WTC11 (cell line): ENCODE data around the gene BMX. TPM values are rescaled to one million over a fixed set of nuclear protein-coding genes. Genes with fewer than 3 reads are reported as not detected.

Source experiments
- ATAC-seq: fragments of 200-7000 bp; cut with Tn5 transposase; 2 replicates; pipeline ENCODE4 v1.10.0; 2021; ENCODE audit warnings: mild to moderate bottlenecking, moderate library complexity
- CTCF ChIA-PET: fragments of 300-600 bp; sonication (Branson Sonifier 250); formaldehyde crosslinking; loops from one replicate; lab custom pipeline; 2021; ENCODE audit warnings: antibody characterized with exemption; lab: Charles Lee
- POLR2A ChIA-PET: fragments of 350-600 bp; sonication (Branson Sonifier 250); formaldehyde crosslinking; loops from one replicate; lab custom pipeline; 2021; ENCODE audit warnings: antibody characterized with exemption; lab: Charles Lee
- DNase-seq: peaks from one replicate; pipeline ENCODE4 v3.0.0; 2021; ENCODE audit warnings: low spot score
- H3K27ac Mint-ChIP-seq: 2 replicates; pipeline ENCODE4 v1.8.0; 2021; ENCODE audit warnings: mixed read lengths
- H3K27me3 Mint-ChIP-seq: 2 replicates; pipeline ENCODE4 v1.8.0; 2021; ENCODE audit warnings: low read depth, mild to moderate bottlenecking, moderate library complexity, mixed read lengths
- H3K36me3 Mint-ChIP-seq: 2 replicates; pipeline ENCODE4 v1.8.0; 2021; ENCODE audit warnings: mixed read lengths
- H3K4me1 Mint-ChIP-seq: 2 replicates; pipeline ENCODE4 v1.8.0; 2022; ENCODE audit warnings: mixed read lengths
- H3K4me3 Mint-ChIP-seq: 2 replicates; pipeline ENCODE4 v1.8.0; 2021; ENCODE audit warnings: mild to moderate bottlenecking, moderate library complexity, mixed read lengths
- H3K9me3 Mint-ChIP-seq: 2 replicates; pipeline ENCODE4 v1.8.0; 2021; ENCODE audit warnings: mixed read lengths
- CBFB ChIP-seq: sonication (generic); formaldehyde crosslinking; IDR thresholded peaks from 2 replicates; pipeline ENCODE4 v1.8.1; 2022; ENCODE audit warnings: mild to moderate bottlenecking, low read depth, missing genetic modification reagents
- EMX1 ChIP-seq: fragments of 250-450 bp; sonication (Bioruptor Pico); IDR thresholded peaks from 2 replicates; pipeline ENCODE4 v1.8.0; 2021; ENCODE audit warnings: mild to moderate bottlenecking
- ETV6 ChIP-seq: sonication (generic); formaldehyde crosslinking; IDR thresholded peaks from 2 replicates; pipeline ENCODE4 v1.8.1; 2022; ENCODE audit warnings: mild to moderate bottlenecking, missing genetic modification reagents
- FOXJ3 ChIP-seq: sonication (generic); formaldehyde crosslinking; IDR thresholded peaks from 2 replicates; pipeline ENCODE4 v1.9.0; 2021; ENCODE audit warnings: missing genetic modification reagents, mild to moderate bottlenecking, borderline replicate concordance
- FOXP4 ChIP-seq: sonication (generic); formaldehyde crosslinking; IDR thresholded peaks from 2 replicates; pipeline ENCODE4 v1.8.0; 2022; ENCODE audit warnings: mild to moderate bottlenecking, missing genetic modification reagents
- GTF2I ChIP-seq: fragments of 250-450 bp; sonication (Bioruptor Pico); conservative IDR thresholded peaks from 2 replicates; pipeline ENCODE4 v1.4.0; 2021; ENCODE audit warnings: mild to moderate bottlenecking
- HMGA2 ChIP-seq: fragments of 250-450 bp; sonication (Bioruptor Pico); IDR thresholded peaks from 2 replicates; pipeline ENCODE4 v1.4.0; 2021; ENCODE audit warnings: mild to moderate bottlenecking, moderate library complexity
- HMGXB4 ChIP-seq: sonication (generic); formaldehyde crosslinking; IDR thresholded peaks from 2 replicates; pipeline ENCODE4 v1.8.1; 2023; ENCODE audit warnings: mild to moderate bottlenecking, moderate library complexity, missing genetic modification reagents
- IRF2 ChIP-seq: sonication (generic); formaldehyde crosslinking; IDR thresholded peaks from 2 replicates; pipeline ENCODE4 v1.8.0; 2022; ENCODE audit warnings: low read depth, missing genetic modification reagents, borderline replicate concordance
- JAZF1 ChIP-seq: fragments of 250-450 bp; sonication (Bioruptor Pico); IDR thresholded peaks from 2 replicates; pipeline ENCODE4 v1.9.0; 2021; ENCODE audit warnings: moderate library complexity, mild to moderate bottlenecking, inconsistent platforms
- KAT7 ChIP-seq: sonication (generic); formaldehyde crosslinking; IDR thresholded peaks from 2 replicates; pipeline ENCODE4 v1.8.1; 2023; ENCODE audit warnings: missing genetic modification reagents, mild to moderate bottlenecking, borderline replicate concordance
- OVOL2 ChIP-seq: fragments of 250-450 bp; sonication (Bioruptor Pico); IDR thresholded peaks from 2 replicates; pipeline ENCODE4 v1.9.0; 2021; ENCODE audit warnings: mild to moderate bottlenecking, borderline replicate concordance
- TEAD4 ChIP-seq: sonication (generic); formaldehyde crosslinking; IDR thresholded peaks from 2 replicates; pipeline ENCODE4 v1.8.0; 2022; ENCODE audit warnings: mild to moderate bottlenecking, missing genetic modification reagents
- ZBTB43 ChIP-seq: sonication (generic); formaldehyde crosslinking; IDR thresholded peaks from 2 replicates; pipeline ENCODE4 v1.8.1; 2023; ENCODE audit warnings: mild to moderate bottlenecking, missing genetic modification reagents
- ZNF425 ChIP-seq: fragments of 250-450 bp; sonication (Bioruptor Pico); conservative IDR thresholded peaks from 2 replicates; pipeline ENCODE4 v1.9.0; 2021; ENCODE audit warnings: mild to moderate bottlenecking
- total RNA-seq: library from RNA; stranded (reverse); gene quantifications from 3 replicates; pipeline ENCODE4 v1.2.3, GENCODE V29; 2021
- TF ChIP-seq, protein P1 (sequence below): sonication (generic); formaldehyde crosslinking; IDR thresholded peaks from 2 replicates; pipeline ENCODE4 v1.8.1; 2022; ENCODE audit warnings: missing genetic modification reagents, borderline replicate concordance
- TF ChIP-seq, protein P2 (sequence below): sonication (generic); formaldehyde crosslinking; IDR thresholded peaks from 2 replicates; pipeline ENCODE4 v1.8.0; 2023; ENCODE audit warnings: missing genetic modification reagents
- TF ChIP-seq, protein P3 (sequence below): sonication (generic); formaldehyde crosslinking; IDR thresholded peaks from 2 replicates; pipeline ENCODE4 v1.8.1; 2023; ENCODE audit warnings: mild to moderate bottlenecking, missing genetic modification reagents, moderate library complexity
- TF ChIP-seq, protein P4 (sequence below): sonication (generic); formaldehyde crosslinking; conservative IDR thresholded peaks from 2 replicates; pipeline ENCODE4 v1.8.1; 2023; ENCODE audit warnings: mild to moderate bottlenecking, low read depth, missing genetic modification reagents, moderate library complexity
- TF ChIP-seq, protein P5 (sequence below): fragments of 250-450 bp; sonication (Bioruptor Pico); IDR thresholded peaks from 2 replicates; pipeline ENCODE4 v1.8.0; 2021; ENCODE audit warnings: mild to moderate bottlenecking

Gene BMX
- total RNA-seq, 1 experiment from 2014 or later: not detected

GRCh38 chrX:15505101-15505500 lies 4.5 kb downstream of the BMX start (continued):
- TF ChIP-seq, protein P1, sequence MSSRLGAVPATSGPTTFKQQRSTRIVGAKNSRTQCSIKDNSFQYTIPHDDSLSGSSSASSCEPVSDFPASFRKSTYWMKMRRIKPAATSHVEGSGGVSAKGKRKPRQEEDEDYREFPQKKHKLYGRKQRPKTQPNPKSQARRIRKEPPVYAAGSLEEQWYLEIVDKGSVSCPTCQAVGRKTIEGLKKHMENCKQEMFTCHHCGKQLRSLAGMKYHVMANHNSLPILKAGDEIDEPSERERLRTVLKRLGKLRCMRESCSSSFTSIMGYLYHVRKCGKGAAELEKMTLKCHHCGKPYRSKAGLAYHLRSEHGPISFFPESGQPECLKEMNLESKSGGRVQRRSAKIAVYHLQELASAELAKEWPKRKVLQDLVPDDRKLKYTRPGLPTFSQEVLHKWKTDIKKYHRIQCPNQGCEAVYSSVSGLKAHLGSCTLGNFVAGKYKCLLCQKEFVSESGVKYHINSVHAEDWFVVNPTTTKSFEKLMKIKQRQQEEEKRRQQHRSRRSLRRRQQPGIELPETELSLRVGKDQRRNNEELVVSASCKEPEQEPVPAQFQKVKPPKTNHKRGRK (CRISPR knock-in tag): no peak
- TF ChIP-seq EMX1 (CRISPR knock-in tag): no peak
- no peak for TF ChIP-seq KAT7 (CRISPR knock-in tag)
- TF ChIP-seq, protein P2, sequence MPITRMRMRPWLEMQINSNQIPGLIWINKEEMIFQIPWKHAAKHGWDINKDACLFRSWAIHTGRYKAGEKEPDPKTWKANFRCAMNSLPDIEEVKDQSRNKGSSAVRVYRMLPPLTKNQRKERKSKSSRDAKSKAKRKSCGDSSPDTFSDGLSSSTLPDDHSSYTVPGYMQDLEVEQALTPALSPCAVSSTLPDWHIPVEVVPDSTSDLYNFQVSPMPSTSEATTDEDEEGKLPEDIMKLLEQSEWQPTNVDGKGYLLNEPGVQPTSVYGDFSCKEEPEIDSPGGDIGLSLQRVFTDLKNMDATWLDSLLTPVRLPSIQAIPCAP (CRISPR knock-in tag): no peak
- no peak for TF ChIP-seq GTF2I (CRISPR knock-in tag)
- no peak for TF ChIP-seq JAZF1
- TF ChIP-seq, protein P3, sequence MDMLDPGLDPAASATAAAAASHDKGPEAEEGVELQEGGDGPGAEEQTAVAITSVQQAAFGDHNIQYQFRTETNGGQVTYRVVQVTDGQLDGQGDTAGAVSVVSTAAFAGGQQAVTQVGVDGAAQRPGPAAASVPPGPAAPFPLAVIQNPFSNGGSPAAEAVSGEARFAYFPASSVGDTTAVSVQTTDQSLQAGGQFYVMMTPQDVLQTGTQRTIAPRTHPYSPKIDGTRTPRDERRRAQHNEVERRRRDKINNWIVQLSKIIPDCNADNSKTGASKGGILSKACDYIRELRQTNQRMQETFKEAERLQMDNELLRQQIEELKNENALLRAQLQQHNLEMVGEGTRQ: no peak
- no peak for TF ChIP-seq ETV6 (CRISPR knock-in tag)
- no peak for TF ChIP-seq HMGXB4 (CRISPR knock-in tag)
- TF ChIP-seq IRF2 (CRISPR knock-in tag): no peak
- TF ChIP-seq ZNF425 (CRISPR knock-in tag): no peak

DNA sequence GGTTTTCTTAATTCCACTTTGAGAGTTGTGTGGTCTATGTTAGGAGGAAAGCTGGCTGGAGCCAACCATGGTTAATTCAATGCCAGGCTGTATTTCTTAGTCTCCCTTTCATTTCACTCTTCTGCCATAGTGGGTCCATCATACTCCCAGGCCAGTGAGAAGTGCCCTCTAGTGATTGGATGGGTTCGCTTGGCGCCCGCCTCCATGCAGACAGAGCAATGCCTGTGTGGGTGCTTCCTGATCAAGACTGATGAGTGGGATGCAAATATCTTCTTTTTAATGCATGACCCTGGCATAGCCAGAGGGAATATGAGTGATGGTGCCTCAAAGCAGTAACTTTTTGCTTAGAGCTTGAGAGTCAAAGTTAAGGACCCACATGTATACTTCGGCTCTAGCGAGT lies 6.4 kb downstream of the BMX start:
- no peak overlapping the region for H3K4me3 Mint-ChIP-seq
- TF ChIP-seq CBFB (CRISPR knock-in tag): no peak
- TF ChIP-seq HMGA2 (CRISPR knock-in tag): no peak
- TF ChIP-seq FOXJ3 (CRISPR knock-in tag): no peak
- no peak for TF ChIP-seq FOXP4 (CRISPR knock-in tag)
- TF ChIP-seq, protein P4, sequence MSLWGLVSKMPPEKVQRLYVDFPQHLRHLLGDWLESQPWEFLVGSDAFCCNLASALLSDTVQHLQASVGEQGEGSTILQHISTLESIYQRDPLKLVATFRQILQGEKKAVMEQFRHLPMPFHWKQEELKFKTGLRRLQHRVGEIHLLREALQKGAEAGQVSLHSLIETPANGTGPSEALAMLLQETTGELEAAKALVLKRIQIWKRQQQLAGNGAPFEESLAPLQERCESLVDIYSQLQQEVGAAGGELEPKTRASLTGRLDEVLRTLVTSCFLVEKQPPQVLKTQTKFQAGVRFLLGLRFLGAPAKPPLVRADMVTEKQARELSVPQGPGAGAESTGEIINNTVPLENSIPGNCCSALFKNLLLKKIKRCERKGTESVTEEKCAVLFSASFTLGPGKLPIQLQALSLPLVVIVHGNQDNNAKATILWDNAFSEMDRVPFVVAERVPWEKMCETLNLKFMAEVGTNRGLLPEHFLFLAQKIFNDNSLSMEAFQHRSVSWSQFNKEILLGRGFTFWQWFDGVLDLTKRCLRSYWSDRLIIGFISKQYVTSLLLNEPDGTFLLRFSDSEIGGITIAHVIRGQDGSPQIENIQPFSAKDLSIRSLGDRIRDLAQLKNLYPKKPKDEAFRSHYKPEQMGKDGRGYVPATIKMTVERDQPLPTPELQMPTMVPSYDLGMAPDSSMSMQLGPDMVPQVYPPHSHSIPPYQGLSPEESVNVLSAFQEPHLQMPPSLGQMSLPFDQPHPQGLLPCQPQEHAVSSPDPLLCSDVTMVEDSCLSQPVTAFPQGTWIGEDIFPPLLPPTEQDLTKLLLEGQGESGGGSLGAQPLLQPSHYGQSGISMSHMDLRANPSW: no peak
- no peak for TF ChIP-seq ZBTB43
- no peak for TF ChIP-seq OVOL2 (CRISPR knock-in tag)
- TF ChIP-seq, protein P5, sequence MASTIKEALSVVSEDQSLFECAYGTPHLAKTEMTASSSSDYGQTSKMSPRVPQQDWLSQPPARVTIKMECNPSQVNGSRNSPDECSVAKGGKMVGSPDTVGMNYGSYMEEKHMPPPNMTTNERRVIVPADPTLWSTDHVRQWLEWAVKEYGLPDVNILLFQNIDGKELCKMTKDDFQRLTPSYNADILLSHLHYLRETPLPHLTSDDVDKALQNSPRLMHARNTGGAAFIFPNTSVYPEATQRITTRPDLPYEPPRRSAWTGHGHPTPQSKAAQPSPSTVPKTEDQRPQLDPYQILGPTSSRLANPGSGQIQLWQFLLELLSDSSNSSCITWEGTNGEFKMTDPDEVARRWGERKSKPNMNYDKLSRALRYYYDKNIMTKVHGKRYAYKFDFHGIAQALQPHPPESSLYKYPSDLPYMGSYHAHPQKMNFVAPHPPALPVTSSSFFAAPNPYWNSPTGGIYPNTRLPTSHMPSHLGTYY (CRISPR knock-in tag): no peak
- TF ChIP-seq, protein P2 (CRISPR knock-in tag): no peak
- no peak for TF ChIP-seq TEAD4 (CRISPR knock-in tag)

More for the DNA sequence above, 6.4 kb downstream of the BMX start:
- DNase-seq: no peak
- H3K9me3 Mint-ChIP-seq: no peaks in the 10 kb centered on the region
- peak; percentile 65 for ATAC-seq
- H3K36me3 Mint-ChIP-seq: no peaks in the 10 kb centered on the region
- peaks cover 4% of the 10 kb centered on the region for H3K4me1 Mint-ChIP-seq
- H3K27me3 Mint-ChIP-seq: no peaks in the 10 kb centered on the region
- no peak overlapping the region for H3K27ac Mint-ChIP-seq
- CTCF ChIA-PET: no interaction called here
- POLR2A ChIA-PET: no interaction called here
